ENCODE data around the gene SLC10A7. TPM values are rescaled to one million over a fixed set of nuclear protein-coding genes. Genes with fewer than 3 reads are reported as not detected.

Gene SLC10A7
- total RNA-seq, 8 experiments from 2014 or later: 4.8 to 11.6 (median 9.3) TPM

DNA sequence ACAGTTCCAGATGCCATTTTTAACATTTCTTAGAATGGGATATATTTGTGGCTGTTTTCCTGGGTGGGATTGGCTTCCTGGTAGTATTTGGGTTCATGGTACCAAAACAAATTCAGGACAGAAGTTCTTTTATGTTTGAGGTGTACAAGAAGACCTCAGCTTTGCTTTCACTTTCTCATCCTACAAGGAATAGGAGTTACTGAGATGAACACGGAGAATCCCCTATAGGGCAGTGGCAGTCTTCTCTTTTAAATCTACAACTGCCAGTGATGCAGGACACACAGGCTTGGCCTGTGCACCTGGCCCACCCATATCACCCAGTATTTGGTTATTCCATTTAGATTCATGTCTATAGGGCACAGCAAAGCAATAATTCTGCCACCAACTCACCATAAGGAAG, 35.2 kb downstream of the SLC10A7 start:
- H3K27ac ChIP-seq: no peak overlapping the region
- H3K4me1 ChIP-seq (replicated peaks in 1 of 2): no peaks in the 10 kb centered on the region
- H3K4me3 ChIP-seq: no peak overlapping the region
- WGBS, 10 experiments: 80 to 100% (median 95%) methylated on average over 1 of the region's 1 CpG; no CpG with 5 or more reads in 4 of the 10 experiments
- ATAC-seq (replicated peaks in 6 of 8): no peak
- in situ Hi-C loops (cut with MboI; ENCODE audit: low pct_unique_long_range_greater_than_20kb in 2 of 9, low sequenced_read_pairs in 9 of 9, unreplicated experiment in 9 of 9): no loop called here

- Histone ChIP-seq H3K4me3 (no peak overlapping the region), H3K27ac (no peak overlapping the region), H3K4me1 (replicated peaks in 1 of 2) (no peaks in the 10 kb centered on the region)
- in situ Hi-C loops (cut with MboI; ENCODE audit: low pct_unique_long_range_greater_than_20kb in 2 of 9, low sequenced_read_pairs in 9 of 9, unreplicated experiment in 9 of 9): no loop called here
- no peak for ATAC-seq (replicated peaks in 6 of 8)
These were observed 35.8 kb downstream of the SLC10A7 start for GRCh38 chr4:146485968-146486367.

DNA sequence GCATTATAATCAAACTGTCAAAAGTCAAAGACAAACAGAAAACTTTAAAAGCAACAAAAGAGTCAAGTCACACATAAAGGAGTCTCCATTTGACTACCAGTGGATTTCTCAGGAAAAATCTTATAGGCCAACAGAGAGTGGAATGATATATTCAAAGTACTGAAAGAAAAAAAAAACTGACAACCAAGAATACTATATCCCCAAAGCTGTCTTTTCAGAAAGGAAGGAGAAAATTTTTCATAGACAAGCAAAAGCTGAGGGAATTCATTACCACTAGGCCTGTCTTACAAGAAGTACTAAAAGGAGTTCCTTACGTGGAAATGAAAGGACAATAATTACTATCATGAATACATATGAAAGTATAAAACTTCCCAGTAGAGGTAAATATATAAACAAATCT, 39.0 kb downstream of the SLC10A7 start:
- no peak overlapping the region for H3K4me3 ChIP-seq
- H3K4me1 ChIP-seq (replicated peaks in 1 of 2): no peaks in the 10 kb centered on the region
- no peak for ATAC-seq (replicated peaks in 6 of 8)
- no peak overlapping the region for H3K27ac ChIP-seq
- in situ Hi-C loops (cut with MboI; ENCODE audit: low pct_unique_long_range_greater_than_20kb in 2 of 9, low sequenced_read_pairs in 9 of 9, unreplicated experiment in 9 of 9): no loop called here
- 86 to 100% (median 96%) methylated on average over 1 of the region's 1 CpG; no CpG with 5 or more reads in 2 of the 10 experiments for WGBS, 10 experiments

GRCh38 chr4:146481246-146481645, 40.5 kb downstream of the SLC10A7 start:
- Histone ChIP-seq H3K4me3 (no peak overlapping the region), H3K4me1 (replicated peaks in 1 of 2) (no peaks in the 10 kb centered on the region), H3K27ac (no peak overlapping the region)
- WGBS, 10 experiments: 53 to 100% (median 87%) methylated on average over 1 to 3 of the region's 3 CpGs; no CpG with 5 or more reads in 5 of the 10 experiments
- no peak for ATAC-seq (replicated peaks in 6 of 8)
- in situ Hi-C loops (cut with MboI; ENCODE audit: low pct_unique_long_range_greater_than_20kb in 2 of 9, low sequenced_read_pairs in 9 of 9, unreplicated experiment in 9 of 9): no loop called here

DNA sequence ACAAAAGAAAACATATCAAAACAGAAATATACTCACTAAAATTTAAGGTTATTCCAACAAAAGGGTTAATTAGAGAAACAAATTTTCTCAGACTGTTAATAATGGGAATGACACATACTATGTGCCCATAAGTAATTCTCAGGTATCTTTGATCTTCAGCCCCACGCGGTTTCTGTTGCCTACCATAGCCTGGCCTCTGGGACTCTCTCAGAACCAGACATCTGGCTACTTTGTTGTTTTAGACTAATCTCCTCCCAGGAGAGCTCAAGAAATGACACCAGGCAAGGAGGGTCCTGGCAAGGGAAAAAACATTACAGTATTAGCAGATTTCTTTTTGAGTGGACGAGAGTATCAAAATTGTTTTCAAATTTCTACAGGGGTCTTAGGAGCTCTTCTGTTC, 43.7 kb downstream of the SLC10A7 start:
- 0 to 93% (median 82%) methylated on average over 1 to 3 of the region's 3 CpGs; no CpG with 5 or more reads in 4 of the 10 experiments for WGBS, 10 experiments
- H3K4me3 ChIP-seq: no peak overlapping the region
- peaks cover 1 to 2% of the 10 kb centered on the region in 2 donors for H3K4me1 ChIP-seq (replicated peaks in 1 of 2)
- peak in 1 of 8 experiments; percentile 24 for ATAC-seq (replicated peaks in 6 of 8)
- H3K27ac ChIP-seq: no peak overlapping the region
- in situ Hi-C loops (cut with MboI; ENCODE audit: low pct_unique_long_range_greater_than_20kb in 2 of 9, low sequenced_read_pairs in 9 of 9, unreplicated experiment in 9 of 9): no loop called here

DNA sequence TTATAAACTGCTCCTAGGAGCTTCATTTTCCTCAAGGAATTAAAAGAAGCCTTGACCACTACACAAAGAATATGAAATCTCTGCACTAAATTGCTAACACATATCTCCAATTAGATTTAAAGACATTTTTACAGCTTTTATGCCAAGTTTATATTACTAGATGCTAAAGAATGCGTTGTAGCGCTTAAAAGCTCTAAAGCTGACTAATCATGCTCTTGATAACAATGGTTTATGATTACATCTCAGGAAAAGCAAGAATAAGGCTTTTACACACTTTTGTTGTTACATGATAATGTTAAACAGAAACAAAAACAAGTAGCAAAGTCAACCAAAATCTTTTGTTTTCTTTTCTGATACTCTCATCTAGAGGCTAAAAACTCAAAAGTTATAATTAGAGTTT, 44.7 kb downstream of the SLC10A7 start:
- H3K4me3 ChIP-seq: no peak overlapping the region
- no peak for ATAC-seq (replicated peaks in 6 of 8)
- 86 to 100% (median 92%) methylated on average over 2 of the region's 2 CpGs; no CpG with 5 or more reads in 1 of the 10 experiments for WGBS, 10 experiments

DNA sequence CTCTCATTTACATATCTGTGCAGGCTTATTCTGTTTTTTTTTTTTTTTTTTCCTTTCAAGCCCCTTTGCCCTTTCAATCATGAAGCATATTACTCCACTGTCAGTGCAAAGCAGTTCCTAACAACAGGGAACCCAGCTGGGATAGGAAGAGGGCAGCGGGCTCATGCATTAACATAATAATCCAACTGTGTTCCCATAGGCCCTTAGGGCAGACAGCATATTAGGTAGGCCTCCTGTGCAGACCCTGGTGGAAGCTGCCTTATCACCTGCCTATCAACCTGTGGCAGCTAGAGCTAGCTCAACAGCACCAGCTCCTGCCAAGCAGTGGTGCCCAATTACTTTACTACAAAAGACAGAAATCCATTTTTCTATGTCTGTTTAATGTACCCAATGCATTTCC, 49.3 kb downstream of the SLC10A7 start:
- 0 to 100% (median 19%) methylated on average over 1 of the region's 1 CpG; no CpG with 5 or more reads in 6 of the 10 experiments for WGBS, 10 experiments
- Histone ChIP-seq H3K4me3 (no peak overlapping the region), H3K4me1 (replicated peaks in 1 of 2) (peaks cover 15% of the 10 kb centered on the region in 2 donors), H3K27ac (no peak overlapping the region)
- ATAC-seq (replicated peaks in 6 of 8): peak in 6 of 8 experiments; percentile 55 to 99 (median 90)
- in situ Hi-C loops (cut with MboI; ENCODE audit: low pct_unique_long_range_greater_than_20kb in 2 of 9, low sequenced_read_pairs in 9 of 9, unreplicated experiment in 9 of 9): no loop called here

More for the DNA sequence above, 44.7 kb downstream of the SLC10A7 start:
- in situ Hi-C loops (cut with MboI; ENCODE audit: low pct_unique_long_range_greater_than_20kb in 2 of 9, low sequenced_read_pairs in 9 of 9, unreplicated experiment in 9 of 9): no loop called here
- Histone ChIP-seq H3K27ac (no peak overlapping the region), H3K4me1 (replicated peaks in 1 of 2) (peaks cover 11% of the 10 kb centered on the region in 2 donors)

DNA sequence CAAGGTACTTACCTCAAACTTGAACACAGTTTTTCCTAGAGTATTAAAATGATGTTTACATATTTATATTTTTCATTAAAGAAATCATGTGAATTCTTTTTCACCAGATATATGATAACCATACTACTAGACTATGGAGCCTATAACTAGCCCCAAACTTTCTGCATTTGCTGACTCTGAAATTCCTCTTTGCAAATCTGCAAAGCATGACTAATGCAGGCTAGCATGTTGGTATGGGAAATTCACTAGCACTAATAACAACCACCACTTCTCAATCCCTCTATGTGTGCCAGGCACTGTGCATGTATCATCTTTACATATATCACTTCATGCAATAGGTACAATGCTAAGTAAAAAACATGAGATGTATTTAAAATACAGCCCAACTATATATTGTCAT, 51.1 kb downstream of the SLC10A7 start:
- in situ Hi-C loops (cut with MboI; ENCODE audit: low pct_unique_long_range_greater_than_20kb in 2 of 9, low sequenced_read_pairs in 9 of 9, unreplicated experiment in 9 of 9): no loop called here
- Histone ChIP-seq H3K27ac (no peak overlapping the region), H3K4me1 (replicated peaks in 1 of 2) (peaks cover 15% of the 10 kb centered on the region in 2 donors), H3K4me3 (no peak overlapping the region)
- peak in 3 of 8 experiments; percentile 56 to 58 (median 57) for ATAC-seq (replicated peaks in 6 of 8)

GRCh38 chr4:146469022-146469421, 52.7 kb downstream of the SLC10A7 start:
- H3K27ac ChIP-seq: no peak overlapping the region
- in situ Hi-C loops (cut with MboI; ENCODE audit: low pct_unique_long_range_greater_than_20kb in 2 of 9, low sequenced_read_pairs in 9 of 9, unreplicated experiment in 9 of 9): no loop called here
- peaks cover 15% of the 10 kb centered on the region in 2 donors for H3K4me1 ChIP-seq (replicated peaks in 1 of 2)
- no peak overlapping the region for H3K4me3 ChIP-seq
- peak in 5 of 8 experiments; percentile 32 to 66 (median 46) for ATAC-seq (replicated peaks in 6 of 8)
- 60 to 100% (median 92%) methylated on average over 1 of the region's 1 CpG; no CpG with 5 or more reads in 6 of the 10 experiments for WGBS, 10 experiments

GRCh38 chr4:146465628-146466027, 56.1 kb downstream of the SLC10A7 start:
- ATAC-seq (replicated peaks in 6 of 8): no peak
- Histone ChIP-seq H3K4me1 (replicated peaks in 1 of 2) (no peaks in the 10 kb centered on the region), H3K4me3 (no peak overlapping the region), H3K27ac (no peak overlapping the region)
- in situ Hi-C loops (cut with MboI; ENCODE audit: low pct_unique_long_range_greater_than_20kb in 2 of 9, low sequenced_read_pairs in 9 of 9, unreplicated experiment in 9 of 9): no loop called here
- 86 to 100% (median 100%) methylated on average over 1 of the region's 1 CpG; no CpG with 5 or more reads in 4 of the 10 experiments for WGBS, 10 experiments

DNA sequence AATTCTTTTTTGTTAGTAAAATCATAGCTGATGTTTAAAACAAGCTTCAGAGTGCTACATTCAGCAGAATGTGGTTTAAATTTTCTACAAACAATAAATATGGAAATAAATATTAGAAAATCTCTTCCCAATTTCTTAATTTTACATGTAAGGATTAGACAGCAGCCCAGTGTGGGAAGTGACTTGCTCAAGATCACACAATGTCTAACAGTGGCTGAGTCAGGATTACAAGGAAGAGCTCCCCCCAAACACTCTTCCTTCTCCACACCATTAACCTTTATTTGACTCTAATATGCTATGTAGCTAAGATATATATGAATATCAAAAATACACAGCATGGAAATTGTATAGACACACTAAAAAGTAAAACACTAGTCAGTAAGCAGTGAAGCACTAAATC, 59.5 kb downstream of the SLC10A7 start:
- in situ Hi-C loops (cut with MboI; ENCODE audit: low pct_unique_long_range_greater_than_20kb in 2 of 9, low sequenced_read_pairs in 9 of 9, unreplicated experiment in 9 of 9): no loop called here
- no peak for ATAC-seq (replicated peaks in 6 of 8)
- H3K27ac ChIP-seq: no peak overlapping the region
- H3K4me3 ChIP-seq: no peak overlapping the region
- H3K4me1 ChIP-seq (replicated peaks in 1 of 2): no peaks in the 10 kb centered on the region

- Histone ChIP-seq H3K27ac (no peak overlapping the region), H3K4me1 (replicated peaks in 1 of 2) (peaks cover 6 to 10% of the 10 kb centered on the region in 2 donors), H3K4me3 (no peak overlapping the region)
- no peak for ATAC-seq (replicated peaks in 6 of 8)
- WGBS, 10 experiments: 69 to 100% (median 88%) methylated on average over 1 of the region's 1 CpG; no CpG with 5 or more reads in 4 of the 10 experiments
- in situ Hi-C loops (cut with MboI; ENCODE audit: low pct_unique_long_range_greater_than_20kb in 2 of 9, low sequenced_read_pairs in 9 of 9, unreplicated experiment in 9 of 9): no loop called here
These were observed 63.1 kb downstream of the SLC10A7 start for GRCh38 chr4:146458594-146458993.

DNA sequence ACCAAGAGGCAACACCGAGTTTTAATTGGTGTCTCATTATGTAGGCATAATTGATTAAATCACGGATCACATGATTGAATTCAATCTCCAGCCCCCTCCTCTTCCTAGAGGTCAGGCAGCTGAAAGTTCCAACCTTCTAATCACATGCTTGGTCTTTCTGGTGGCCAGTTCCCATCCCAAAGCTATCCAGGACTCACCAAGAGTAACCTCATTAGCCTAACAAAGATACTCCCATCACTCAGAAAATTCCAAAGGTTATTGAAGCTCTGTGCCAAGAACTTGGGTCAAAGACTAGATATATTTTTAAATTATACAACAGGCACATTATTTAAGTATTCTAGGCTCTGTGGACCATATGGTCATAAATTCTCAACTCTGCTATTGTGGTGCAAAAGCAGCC, 65.1 kb downstream of the SLC10A7 start:
- in situ Hi-C loops (cut with MboI; ENCODE audit: low pct_unique_long_range_greater_than_20kb in 2 of 9, low sequenced_read_pairs in 9 of 9, unreplicated experiment in 9 of 9): no loop called here
- 50 to 100% (median 71%) methylated on average over 1 to 2 of the region's 2 CpGs; no CpG with 5 or more reads in 3 of the 10 experiments for WGBS, 10 experiments
- Histone ChIP-seq H3K27ac (no peak overlapping the region), H3K4me1 (replicated peaks in 1 of 2) (peaks cover 9 to 17% of the 10 kb centered on the region in 2 donors), H3K4me3 (no peak overlapping the region)
- no peak for ATAC-seq (replicated peaks in 6 of 8)

DNA sequence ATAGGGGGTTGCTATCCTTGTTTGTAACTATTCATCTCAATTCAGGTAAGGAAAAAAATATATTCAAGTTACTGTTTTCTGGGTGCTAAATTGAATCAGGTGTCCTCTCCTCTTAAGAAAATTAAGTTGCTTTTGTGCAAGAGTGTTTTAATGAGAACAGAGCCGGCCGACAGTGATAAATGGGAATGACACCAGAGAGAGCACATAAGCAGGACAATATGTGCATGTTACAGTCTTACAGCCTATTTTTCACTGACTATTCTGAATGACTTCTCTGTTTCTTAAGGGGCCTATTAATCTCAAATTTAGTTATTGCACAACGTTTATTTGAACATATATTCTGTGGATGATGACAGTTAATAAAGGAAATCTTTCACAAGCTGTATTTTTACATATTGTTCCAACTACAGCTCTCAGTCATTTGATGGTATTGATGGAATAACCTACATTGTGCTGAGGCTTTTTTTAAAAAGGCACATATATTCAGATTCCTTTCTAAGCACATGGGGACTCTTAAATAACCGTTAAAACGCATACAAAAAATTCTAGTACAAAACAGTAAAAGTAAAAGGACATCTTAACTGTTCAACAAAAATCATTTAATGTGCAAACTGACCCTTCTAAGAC, 68.4 kb downstream of the SLC10A7 start:
- Histone ChIP-seq H3K4me1 (replicated peaks in 1 of 2) (peaks cover 9 to 17% of the 10 kb centered on the region in 2 donors), H3K4me3 (no peak overlapping the region), H3K27ac (no peak overlapping the region)
- WGBS, 10 experiments: 21 to 80% (median 46%) methylated on average over 2 to 5 of the region's 5 CpGs
- peak in 7 of 8 experiments; percentile 27 to 99 (median 82) for ATAC-seq (replicated peaks in 6 of 8)
- in situ Hi-C loops (cut with MboI; ENCODE audit: low pct_unique_long_range_greater_than_20kb in 2 of 9, low sequenced_read_pairs in 9 of 9, unreplicated experiment in 9 of 9): no loop called here
